ENCODE measurements around the gene SPOPL.
"Not testable (repeated sequence)": the region's sequence is repeated elsewhere in the genome, so short reads cannot be mapped to it uniquely, and the experiment has no call there.

Gene SPOPL

DNA sequence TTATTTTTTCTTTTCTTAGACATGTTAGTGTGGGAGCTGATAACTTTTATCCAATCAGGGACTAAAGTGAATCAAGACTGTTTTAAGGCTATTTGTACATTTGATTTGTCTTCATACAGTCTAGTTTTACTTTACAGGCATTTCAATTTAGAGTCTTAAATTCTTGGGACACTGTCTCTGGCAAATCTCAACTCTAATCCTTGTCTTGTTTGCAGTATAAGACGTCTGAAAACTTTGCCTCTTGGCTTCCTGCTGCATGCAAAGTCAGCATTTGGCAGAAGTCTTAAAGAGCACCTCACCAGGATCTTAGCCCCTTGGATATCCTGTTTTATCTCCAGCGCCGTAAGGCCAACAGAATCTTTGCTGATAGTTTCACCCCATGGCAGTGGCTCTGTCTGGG is 30.3 kb downstream of the SPOPL start:
- no peak for DNase-seq

DNA sequence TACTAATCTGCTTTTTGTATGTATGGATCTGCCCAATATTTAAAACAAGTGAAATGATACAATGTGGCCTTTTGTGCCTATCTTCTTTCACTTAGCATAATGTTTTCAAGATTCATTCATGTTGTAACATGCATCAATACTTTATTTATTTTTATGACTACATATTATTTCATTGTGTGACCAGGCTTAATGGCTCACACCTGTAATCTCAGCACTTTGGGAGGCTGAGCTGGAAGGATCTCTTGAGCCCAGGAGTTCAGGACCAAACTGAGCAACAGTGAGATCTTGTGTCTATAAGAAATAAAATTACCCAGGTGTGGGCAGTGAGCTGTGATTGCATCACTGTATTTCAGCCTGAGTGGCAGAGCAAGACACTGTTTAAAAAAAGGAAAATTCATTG is 33.2 kb downstream of the SPOPL start:
- DNase-seq, result no peak

DNA sequence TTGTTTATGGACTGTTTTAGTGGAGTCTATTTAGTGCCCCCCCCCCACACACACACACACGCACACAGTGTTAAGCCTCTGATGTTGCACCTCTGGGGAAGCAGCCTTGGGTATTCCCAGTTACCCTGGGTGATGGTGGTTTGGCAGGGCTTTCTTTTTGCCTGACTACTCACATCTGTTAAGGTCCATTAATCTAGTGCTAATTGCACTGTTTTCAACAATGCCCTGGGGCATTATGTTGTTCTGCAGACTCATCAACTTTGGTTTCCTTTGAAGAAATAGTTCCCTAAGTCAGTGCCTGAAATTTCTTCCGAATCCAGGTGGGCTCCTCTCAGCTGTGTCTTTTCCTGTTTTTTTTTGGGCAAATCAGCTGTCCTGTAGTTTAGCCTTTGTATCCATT is 34.7 kb downstream of the SPOPL start:
- DNase-seq, result peak; percentile 49

DNA sequence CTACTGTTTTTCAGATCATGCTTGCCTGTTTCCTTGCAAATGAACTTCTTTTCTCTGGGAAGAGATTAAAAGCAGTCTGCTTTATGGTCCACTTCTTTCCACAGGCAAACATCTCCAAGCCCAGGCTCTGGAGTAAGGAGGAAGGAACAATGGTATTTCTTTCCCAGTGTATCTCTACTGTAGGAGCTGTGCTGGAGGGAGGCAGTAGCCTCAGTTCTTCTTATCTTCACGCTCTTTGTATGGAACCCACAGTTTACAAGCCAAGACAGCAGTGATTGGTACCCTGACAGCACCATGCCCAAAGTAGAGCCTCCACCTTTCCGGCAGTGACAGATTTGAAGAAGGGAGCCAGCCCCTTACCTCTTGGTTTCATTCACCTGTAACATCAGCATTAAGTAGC is 35.2 kb downstream of the SPOPL start:
- DNase-seq, result no peak

DNA sequence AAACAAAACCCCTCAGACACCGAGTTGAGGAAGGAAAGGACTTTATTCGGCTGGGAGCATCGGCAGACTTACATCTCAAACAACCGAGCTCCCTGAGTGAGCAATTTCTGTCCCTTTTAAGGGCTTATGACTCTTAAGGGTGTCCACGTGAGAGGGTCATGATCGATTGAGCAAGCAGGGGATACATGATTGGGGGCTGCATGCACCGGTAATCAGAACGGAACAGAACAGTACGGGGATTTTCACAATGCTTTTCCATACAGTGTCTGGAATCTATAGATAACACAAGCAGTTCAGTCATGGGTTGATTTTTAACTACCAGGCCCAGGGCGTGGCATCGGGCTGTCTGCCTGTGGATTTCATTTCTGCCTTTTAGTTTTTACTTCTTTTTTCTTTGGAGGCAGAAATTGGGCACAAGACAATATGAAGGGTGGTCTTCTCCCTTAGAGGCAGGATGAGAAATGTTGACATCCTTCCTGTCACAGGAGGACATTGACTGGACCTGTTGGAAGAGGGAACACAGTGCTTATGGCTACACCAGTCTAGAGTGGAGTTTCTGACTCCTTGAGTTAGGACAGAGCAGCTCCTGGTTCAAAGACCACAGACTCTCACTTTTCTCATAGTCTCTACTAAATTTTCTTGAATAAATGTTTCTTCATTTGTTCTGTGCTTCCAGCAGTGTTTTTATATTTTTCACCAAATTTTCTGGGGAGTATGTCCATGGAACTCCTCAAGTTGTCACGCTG is 35.8 kb downstream of the SPOPL start:
- no peak for DNase-seq

DNA sequence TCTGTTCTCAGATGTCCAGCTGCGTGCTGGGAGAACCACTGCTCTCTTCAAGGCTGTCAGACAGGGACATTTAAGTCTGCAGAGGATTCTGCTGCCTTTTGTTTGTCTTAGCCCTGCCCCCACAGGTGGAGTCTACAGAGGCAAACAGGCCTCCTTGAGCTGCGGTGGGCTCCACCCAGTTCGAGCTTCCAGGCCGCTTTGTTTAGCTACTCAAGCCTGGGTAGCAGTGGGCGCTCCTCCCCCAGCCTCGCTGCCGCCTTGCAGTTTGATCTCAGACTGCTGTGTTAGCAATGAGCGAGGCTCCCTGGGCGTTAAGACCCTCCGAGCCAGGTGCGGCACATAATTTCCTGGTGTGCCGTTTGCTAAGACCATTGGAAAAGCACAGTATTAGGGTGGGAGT is 42.6 kb downstream of the SPOPL start:
- not testable (repeated sequence) for DNase-seq

DNA sequence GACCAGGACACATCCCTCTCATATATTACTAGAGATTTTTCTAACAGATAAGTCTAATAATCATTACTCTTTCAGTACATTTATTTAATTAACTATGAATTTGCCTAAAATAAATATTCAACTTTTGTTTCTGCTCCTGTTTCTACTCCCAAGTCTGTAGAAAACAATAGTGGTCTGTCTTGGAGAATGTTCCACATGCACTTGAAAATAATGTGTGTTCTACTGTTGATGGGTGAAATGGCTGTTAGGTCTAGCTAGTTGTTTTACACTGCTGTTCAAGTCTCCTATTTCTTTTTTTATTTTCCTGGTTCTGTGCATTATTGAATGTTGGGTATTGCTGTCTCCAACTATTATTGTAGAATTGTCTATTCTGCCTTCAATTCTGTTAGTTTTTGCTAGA is 47.2 kb downstream of the SPOPL start:
- no peak for DNase-seq

DNA sequence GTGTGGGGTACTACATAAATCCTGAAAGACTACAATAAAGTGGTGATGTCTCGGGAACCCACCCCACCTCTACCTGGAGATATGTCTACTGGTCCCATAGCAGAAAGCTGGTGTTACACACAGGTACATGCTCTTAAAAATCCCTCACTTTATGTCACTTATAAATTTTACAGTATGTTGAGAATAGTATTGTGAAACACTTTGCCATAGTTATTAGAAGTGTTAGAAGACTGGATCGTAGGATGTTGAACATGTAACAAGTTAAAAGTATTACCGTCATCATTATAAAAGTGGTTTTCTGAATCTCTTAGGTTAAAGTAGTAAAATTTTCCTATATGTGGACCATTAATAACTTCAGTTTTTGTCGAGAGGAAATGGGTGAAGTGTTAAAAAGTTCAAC is 48.6 kb downstream of the SPOPL start:
- DNase-seq, result no peak

DNA sequence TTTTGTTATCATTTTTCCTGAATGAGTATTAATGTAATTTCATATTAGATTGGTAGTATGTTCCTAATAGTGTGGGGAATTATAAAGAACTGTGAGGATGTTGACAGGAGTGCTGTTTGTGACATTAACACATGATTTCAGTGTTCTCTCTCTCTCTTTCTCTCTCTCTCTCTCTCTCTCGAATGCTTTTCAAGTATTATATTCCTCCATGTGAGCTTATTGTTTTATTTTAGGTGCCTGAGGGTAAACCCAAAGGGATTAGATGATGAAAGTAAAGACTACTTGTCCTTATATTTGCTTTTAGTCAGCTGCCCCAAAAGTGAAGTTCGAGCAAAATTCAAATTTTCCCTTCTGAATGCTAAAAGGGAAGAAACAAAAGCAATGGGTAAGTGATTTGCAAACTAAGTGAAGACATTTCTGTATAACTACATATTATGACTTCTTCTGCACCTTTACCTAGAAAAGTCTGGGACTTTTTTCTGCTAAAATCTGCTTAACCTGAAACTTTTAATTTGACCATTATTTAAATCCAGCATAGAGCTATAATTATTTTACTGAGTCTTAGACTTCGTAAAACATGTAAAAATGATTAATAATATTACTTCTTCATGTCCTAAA is 49.2 kb downstream of the SPOPL start:
- DNase-seq, result no peak

DNA sequence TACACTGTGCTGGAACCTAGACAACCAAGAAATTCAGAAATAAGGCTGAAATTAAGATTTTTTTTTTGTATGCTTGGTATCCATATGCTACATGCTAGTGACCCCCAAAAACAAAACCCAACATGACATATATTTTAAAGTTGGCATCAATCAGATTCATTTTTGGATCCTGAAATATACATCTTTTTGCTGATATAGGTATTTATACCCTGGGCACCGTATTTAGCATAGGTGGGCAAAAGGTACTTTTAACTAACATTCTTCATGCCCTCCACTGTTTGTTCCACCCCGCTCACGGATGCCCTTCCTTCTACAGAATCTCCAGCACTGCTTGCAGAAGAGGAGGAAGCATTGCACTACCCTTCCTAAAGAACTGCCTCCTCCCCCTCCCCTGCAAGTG is 52.6 kb downstream of the SPOPL start:
- no peak for DNase-seq

DNA sequence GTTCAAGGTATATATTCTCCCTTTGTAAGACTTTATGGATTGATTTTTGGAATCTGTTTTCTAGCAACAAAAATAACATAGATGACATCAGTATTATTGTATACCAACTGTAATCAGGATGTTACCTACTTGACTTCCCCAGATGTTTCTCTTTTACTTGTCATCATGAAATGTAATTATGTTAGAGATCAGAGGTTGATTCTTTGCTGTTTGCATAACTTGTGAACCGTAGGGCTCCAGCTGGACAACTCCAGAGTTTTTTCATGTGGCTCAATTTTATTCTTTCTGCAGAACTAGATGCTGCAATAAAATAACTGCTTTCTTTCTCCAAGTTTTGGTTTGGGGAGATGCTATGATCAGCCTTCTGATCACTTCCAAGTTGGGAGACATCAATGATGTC is 58.1 kb downstream of the SPOPL start:
- DNase-seq, result no peak

DNA sequence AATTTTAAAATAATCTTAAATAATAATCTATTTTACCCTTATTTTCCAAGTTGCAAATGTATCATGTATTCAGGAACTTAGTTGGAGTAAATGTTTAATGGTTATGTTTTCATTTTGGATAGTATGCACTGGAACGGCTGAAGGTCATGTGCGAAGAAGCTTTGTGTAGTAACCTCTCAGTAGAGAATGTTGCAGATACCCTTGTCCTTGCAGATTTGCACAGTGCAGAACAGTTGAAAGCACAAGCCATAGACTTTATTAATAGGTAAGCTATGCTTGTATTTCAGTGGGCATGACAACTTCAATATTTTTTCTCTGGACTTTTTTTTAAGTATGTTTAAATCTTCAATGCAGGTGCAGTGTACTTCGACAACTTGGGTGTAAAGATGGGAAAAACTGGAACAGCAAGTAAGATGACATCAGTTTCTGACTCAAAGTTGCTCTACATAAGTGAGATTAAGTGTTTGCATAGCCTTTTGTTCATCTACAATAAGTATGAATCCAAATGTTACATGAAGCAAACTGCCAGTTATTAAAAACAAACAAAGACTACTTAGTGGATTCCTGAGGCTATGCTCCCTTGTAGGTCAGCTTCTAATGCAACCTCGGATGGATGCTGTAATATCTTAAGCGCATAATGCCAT is 63.1 kb downstream of the SPOPL start:
- DNase-seq, result no peak

DNA sequence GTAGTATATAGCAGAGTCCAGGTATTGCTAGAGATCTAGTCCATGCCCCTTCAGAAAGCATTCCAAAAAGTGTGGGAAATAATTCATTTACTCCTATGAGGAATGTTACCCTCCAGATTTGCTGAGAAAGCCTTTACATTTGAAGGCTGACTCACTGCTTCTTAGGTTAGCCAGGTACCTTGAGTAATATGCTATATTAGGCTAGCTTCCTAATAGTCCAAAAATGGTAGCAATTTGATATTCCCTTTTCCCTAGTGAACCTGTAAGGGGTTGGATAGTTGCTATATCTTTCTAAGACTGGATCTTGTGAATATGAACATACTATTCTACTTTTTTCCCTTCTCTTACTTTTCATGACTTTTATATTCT is 63.6 kb downstream of the SPOPL start:
- DNase-seq, result no peak

DNA sequence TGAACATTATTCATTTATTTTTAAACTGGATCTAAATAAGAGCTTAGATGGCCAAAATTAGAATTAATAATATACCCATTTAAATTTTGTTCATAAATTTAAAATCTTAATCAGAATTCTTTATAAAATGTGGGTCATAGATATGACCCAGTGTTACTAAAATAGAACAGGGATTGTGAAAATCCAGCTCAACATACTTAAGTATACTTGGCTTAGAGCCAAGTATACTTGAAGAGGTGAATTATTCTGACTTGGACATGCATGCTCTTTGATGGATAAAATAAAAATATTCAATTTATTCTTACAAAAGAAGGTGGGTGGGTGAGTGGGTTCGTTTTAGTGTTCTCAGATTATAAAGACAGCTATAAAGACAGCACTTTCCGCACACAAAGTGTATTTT is 70.7 kb downstream of the SPOPL start:
- peak; percentile 10 for DNase-seq

DNA sequence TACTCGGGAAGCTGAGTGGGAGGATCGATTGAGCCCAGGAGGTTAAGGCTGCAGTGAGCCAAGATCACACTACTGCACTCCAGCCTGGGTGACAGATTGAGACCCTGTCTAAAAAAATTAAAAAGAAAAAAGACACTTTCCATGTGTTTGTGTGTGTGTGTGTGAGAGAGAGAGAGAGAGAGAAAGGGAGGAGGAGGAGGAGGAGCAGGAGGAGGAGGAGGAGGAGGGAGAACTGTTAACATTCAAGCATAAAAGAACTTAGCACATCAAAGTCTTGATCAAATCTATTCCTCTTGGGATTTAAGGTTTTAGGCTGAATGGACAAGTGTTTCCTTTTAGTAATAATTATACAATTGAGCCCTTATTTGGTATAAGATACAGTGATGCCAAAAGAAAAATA is 75.5 kb downstream of the SPOPL start:
- DNase-seq, result no peak

DNA sequence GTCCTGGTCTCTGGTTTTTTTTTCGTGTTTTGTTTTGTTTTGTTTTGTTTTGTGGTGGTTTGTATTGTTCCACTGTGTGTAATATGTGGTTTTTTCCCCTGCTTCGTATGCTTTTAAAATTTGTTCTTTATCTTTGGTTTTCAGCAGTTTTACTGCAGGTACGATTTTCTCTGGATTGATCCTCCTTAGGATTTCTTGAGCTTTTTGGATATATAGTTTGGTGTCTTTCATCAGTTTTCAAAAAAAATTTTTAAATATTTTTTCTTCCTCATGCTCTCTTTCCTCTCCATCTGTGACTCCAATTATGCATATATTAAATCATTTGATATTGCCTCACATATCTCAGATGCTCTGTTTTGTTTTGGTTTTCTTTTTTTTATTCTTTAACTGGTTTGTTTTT is 78.0 kb downstream of the SPOPL start:
- DNase-seq, result no peak

DNA sequence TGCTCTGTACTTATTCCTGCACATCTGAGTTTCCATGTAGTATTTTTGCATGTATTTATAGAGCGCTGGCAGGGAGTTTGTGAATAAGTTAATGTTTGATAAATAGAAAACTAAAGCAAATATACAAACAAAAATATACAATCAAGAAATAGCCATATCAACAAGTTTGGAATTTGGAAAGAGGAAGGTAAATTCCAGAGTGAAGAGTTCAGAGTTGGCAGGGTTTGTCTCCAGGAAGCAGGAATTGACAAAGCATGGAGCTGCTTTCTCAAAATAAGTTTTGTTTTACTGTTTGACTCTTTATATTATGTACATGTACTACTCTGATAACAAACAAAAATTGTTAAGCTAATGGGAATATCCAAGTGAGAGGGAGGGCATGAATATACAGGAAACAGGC is 80.3 kb downstream of the SPOPL start:
- no peak for DNase-seq

DNA sequence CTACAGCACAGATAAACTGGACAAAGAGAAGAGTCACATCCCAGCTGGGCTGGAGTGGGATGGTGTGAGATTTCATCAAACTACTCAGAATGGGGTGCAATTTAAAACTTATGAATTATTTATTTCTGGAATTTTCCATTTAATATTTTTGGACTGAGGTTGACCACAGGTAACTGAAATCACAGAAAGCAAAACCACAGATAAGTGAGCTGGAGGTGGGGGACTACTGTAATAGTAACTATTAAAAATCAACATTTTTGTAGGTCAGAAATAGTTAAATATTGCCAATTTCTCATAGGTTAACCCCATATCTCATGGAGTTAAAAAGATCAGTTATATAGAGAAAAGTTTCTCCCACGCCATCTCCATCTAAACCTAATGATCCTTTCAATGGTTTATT is 88.1 kb downstream of the SPOPL start:
- no peak for DNase-seq

DNA sequence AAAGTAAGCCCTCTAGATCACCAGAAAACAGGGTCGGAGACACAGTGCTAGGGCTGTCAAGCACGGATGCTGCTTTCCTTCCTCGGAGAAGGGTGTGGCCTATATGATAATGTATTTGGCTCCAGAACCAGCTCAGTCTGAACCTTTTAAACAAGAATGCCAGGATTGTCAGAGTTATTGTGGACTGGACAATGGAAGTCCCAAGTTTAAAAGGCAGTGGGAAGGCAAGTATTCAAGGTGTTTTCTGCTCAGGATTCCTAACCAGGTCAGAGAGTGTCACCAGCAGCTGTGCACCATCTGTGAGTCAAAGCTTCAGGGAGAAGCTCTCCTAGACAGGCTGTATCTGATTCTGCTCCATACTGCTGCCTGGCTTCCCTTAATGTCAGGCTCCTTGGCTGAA is 94.8 kb downstream of the SPOPL start:
- DNase-seq, result peak; percentile 17

DNA sequence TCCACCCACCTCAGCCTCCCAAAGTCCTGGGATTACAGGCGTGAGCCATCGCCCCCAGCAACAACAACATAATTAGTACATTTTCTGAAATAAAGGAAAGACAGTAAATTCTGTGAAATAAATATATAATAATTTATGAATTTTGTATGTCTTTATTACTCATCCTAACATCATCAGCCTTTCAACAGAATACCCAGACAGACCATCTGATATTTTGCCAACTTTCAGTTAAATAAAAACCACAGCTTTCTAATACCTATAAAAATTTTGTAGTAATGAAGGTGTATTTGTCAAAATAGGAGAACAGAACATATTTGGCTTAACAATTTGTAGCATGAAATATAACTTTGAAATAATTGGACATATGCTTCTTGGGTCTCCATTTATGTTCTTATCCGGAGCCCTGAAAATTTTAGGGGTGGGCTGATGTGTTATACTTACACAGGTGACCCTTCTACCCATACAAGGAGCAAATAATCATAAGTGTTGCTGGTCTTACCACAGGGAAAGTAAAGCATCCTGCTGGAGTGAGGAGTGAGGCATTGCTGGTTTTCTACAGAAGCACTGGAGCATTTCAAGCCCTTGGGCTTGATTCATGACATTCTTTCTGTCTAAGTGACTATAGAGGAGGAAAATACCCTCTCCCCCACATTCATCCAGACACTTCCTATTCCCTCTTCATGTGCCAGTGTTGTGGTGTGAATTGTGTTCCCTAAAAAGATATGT is 99.3 kb downstream of the SPOPL start:
- DNase-seq, result no peak

DNA sequence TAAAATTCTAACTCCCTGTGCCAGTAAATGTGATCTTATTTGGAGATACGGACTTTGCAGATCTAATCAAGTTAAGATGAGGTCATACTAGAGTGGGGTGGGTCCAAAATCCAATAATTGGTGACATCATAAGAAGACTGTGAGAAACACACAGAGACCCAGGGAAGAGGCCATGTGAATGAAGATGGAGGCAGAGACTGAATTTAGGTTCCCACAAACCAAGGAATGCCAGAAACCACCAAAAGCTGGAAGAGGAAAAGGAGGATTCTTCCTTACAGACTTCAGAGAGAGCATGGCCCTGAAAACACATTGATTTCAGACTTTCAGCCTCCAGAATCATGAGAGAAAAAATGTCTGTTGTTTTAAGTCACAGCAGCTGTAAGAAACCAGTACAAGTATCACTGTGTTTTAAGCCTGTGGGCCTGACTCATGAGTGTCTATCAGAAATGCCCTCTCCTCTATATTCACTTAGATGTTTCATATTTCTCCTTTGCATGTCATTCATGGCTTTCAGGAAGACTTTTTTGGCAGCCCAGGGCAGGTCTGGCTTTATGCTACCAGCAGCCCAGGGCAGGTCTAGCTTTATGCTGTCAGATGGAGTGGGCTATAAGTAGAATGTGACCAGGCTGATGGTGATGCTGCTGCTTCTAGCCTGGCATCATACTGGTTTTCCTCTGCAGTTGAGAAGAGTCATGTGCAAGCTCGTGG is 100.0 kb downstream of the SPOPL start:
- DNase-seq, result no peak

DNA sequence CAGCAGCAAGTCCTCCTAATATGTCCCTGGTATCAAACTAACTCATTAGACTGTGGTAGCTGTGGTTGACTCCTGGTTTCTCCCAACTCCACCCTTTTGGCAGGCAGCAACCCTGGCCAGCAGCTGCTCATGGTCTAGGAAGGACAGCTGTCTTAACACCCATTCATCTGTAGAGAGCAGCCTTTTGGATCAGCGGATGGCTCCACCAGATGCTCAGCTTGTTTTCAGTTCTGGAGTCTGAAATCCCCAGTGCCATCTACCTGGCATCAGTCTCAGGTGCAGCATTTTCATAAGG is 100.5 kb downstream of the SPOPL start:
- DNase-seq, result peak; percentile 88

DNA sequence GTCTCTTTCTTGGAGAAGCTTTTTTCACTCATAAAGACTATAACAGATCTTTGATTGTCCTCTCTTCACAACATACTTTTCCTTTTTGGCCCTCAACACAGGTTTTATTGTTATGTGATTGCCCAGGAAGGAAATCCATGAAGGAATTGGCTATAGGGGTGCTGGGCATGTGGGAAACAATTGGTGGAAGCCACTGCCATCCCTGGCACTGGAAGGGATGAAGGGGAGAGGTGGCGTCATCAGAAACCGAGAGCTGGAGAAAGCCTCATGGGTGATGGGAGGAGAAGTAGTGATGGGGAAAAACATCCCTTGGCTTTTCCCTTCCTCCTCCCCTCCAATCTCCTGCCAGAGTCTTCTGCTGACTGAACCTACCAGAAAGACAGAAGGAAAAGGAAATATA is 106.2 kb downstream of the SPOPL start:
- DNase-seq, result no peak

DNA sequence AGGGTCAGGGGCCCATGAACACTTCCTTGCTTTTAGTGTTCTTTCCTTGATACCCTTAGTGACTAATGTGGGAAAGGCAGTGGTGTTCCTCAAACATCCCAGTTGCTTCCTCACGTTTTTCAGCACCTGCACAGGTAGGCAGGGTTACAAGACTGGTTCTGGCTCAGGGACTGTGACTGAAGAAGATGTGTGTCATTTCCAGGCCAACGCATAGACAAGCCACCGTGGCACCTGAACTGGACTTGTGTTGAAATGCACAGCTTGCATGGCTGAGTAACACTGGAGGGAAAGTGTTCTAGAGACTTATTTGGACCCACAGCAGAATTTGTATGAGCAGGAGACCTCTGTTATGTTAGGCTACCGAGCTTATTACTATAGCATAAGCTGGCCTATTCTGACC is 107.9 kb downstream of the SPOPL start:
- DNase-seq, result no peak
